ENCODE results near the gene WWOX. TPM values are rescaled to one million over a fixed set of nuclear protein-coding genes. Genes with fewer than 3 reads are reported as not detected.

The WWOX gene
- polyA plus RNA-seq, 2 of the 4 experiments (the other 2 are of a cell fraction), result 16.0 to 17.2 TPM

DNA sequence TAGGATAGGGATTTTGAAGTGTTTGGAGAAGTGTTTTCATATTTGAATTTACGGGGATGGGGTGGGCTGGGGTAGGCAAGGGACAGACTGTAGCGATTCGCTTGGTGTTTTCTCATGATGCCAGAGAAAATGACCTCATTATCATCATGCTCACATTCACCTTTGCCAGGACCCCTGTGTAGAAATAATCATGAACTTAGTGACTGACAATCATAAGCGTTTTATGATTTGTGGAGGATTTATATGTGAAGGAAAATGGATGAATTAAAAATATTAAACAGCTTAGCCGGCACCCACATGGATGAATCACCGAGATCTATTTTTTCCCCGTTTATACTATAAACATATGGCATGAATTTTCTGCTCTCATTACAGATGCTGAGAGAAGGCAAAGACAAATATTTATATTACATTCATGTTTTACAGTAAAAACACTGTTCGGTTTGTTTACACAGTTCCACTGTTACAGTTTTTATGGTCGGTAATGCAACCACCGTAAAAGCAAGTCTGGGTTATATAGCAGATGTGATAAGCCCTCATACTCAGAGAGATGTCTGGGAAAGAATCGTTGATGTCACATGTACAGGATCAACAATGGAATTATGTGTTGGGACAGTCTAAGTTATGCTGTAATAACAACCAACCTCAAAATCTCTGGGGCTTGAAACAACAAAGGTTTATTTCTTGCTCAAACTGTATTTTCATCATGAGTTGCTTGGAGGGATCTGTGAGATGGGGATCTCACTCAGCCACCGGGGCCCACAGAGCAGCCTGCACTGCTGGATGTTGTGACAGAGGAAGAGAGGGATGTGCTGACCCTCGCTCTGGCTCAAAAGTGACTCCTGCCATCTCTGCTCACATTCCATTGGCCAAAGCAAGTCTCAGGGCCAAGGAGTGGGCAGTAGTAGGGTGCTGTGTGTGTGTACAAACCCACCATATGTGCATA is 85.1 kb downstream of the WWOX start:
- Histone ChIP-seq H3K4me3 (no peak overlapping the region), H3K4me2 (peak overlapping the region; percentile 36), H3K9me3 (no peaks in the 10 kb centered on the region), H3K27ac (no peak overlapping the region), H3K4me1 (peaks cover 11% of the 10 kb centered on the region; the same call in 1 of the 3 replicates)
- ATAC-seq (peak; percentile 30 to 66; a peak in 4 of 6 replicates), FAIRE-seq (no peak), DNase-seq (ENCODE audit: low read depth in 1 of 2, low spot score in 1 of 2) (peak in 1 of 2 experiments; percentile 26)
- POLR2A ChIA-PET, result no interaction called here
- WGBS (ENCODE audit: missing lambda C conversion rate), result 46% methylated on average over 13 of the region's 13 CpGs
- CTCF ChIA-PET, result interaction anchor here (1.2 kb wide), 1 partner anchor 15 kb away, joined by 4 read pairs; no protein-coding TSS in a partner anchor
- TF ChIP-seq GATA3 (IDR thresholded peaks at IDR 0.05; ENCODE audit: borderline replicate concordance), result 0 out of 2 replicates have a peak, but pooled peaks have one; percentile 19
- TF ChIP-seq NFE2L2 (conservative IDR thresholded peaks at IDR 0.05; ENCODE audit: low read length), result no peak

- H3K4me1 ChIP-seq, result peaks cover 8% of the 10 kb centered on the region; the same call in 1 of the 3 replicates
- H3K4me2 ChIP-seq, result no peak overlapping the region
- FAIRE-seq (no peak), DNase-seq (ENCODE audit: low read depth in 1 of 2, low spot score in 1 of 2) (no peak), ATAC-seq (no peak)
- H3K27ac ChIP-seq, result no peak overlapping the region
- no peak overlapping the region for H3K4me3 ChIP-seq
- H3K9me3 ChIP-seq, result no peaks in the 10 kb centered on the region
- CTCF ChIA-PET, result no interaction called here
- POLR2A ChIA-PET, result no interaction called here
- 90% methylated on average over 7 of the region's 7 CpGs for WGBS (ENCODE audit: missing lambda C conversion rate)
- TF ChIP-seq, protein P1, sequence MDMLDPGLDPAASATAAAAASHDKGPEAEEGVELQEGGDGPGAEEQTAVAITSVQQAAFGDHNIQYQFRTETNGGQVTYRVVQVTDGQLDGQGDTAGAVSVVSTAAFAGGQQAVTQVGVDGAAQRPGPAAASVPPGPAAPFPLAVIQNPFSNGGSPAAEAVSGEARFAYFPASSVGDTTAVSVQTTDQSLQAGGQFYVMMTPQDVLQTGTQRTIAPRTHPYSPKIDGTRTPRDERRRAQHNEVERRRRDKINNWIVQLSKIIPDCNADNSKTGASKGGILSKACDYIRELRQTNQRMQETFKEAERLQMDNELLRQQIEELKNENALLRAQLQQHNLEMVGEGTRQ (IDR thresholded peaks at IDR 0.05), result no peak
- TF ChIP-seq CTCF (IDR thresholded peaks at IDR 0.05), result no peak
- TF ChIP-seq TP53 (CRISPR knock-in tag; IDR thresholded peaks at IDR 0.05), result no peak
- no peak for TF ChIP-seq JUNB (IDR thresholded peaks at IDR 0.05)
- no peak for TF ChIP-seq KDM1A (IDR thresholded peaks at IDR 0.05; ENCODE audit: low read depth)
- TF ChIP-seq HMGXB4 (CRISPR knock-in tag; IDR thresholded peaks at IDR 0.05; ENCODE audit: borderline replicate concordance), result no peak
- TF ChIP-seq RCOR1 (IDR thresholded peaks at IDR 0.05; ENCODE audit: low read depth, low read length), result no peak
- TF ChIP-seq HOXB5 (CRISPR knock-in tag; IDR thresholded peaks at IDR 0.05), result no peak
Measured at GRCh38 chr16:78189121-78189520, 89.7 kb downstream of the WWOX start.

DNA sequence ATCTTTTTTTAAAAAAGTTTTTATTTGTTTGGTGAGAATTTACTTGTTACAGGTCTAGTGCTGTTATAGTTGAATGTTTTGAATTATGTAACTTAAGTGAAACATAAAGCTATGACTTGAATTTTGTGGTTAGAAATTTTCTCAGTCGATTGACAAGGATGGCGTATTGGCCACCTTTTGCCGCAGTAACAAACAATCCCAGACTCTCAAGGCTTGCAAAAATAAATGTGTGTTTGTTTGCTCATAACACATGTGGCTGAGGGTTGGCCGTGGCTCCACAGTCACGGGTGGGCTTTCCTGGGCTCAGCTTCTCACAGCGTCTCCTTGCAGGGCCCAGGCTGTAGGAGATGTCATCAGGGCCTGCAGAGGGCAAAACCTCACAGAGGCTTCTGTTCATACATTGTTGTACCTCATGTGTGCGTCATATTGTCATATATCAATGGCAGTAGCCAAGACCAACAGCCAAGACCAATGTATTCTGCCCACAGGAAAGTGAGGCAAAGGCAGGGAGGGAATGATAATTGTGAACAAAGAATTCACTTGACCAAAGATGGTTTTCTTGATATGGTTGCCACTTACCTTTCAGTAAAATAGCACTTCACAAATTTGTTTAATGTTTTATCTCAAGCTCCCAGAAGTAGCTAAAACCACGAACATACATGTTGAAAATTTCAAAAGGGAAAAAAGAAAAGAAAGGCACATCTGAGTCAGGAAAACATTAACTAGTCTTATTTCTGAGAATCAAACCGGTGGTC is 93.5 kb downstream of the WWOX start:
- Histone ChIP-seq H3K9me3 (no peaks in the 10 kb centered on the region), H3K4me1 (no peaks in the 10 kb centered on the region), H3K4me2 (no peak overlapping the region), H3K4me3 (no peak overlapping the region), H3K27ac (no peak overlapping the region)
- DNase-seq (ENCODE audit: low read depth in 1 of 2, low spot score in 1 of 2) (no peak), FAIRE-seq (no peak), ATAC-seq (no peak)
- 86% methylated on average over 9 of the region's 9 CpGs for WGBS (ENCODE audit: missing lambda C conversion rate)
- ChIA-PET CTCF (interaction anchor here (1.2 kb wide), 1 partner anchor 28 kb away, joined by 3 read pairs; no protein-coding TSS in a partner anchor), POLR2A (no interaction called here)
- no peak for TF ChIP-seq HEYL (CRISPR knock-in tag; IDR thresholded peaks at IDR 0.05)

DNA sequence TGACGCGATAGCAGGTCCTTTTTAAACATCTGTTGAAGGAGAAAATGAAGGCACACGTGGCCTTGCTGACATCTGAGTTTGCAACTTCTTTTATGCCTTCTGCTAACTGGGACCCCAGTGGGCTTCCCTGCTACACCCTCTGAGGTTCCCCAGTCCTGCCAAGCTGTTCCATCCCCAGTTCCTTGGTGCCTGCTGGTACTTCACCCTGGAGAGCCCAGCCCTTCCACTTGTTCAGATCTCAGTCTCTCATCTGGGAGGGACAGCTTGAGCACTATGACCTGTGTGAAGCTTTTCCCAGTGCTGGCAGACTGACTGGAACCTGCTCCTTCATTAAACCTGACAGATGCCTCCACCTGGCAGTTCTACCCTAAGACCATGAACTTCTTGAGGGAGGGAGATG is 95.5 kb downstream of the WWOX start:
- WGBS (ENCODE audit: missing lambda C conversion rate), result 94% methylated on average over 3 of the region's 3 CpGs
- no peak for TF ChIP-seq ZSCAN20 (CRISPR knock-in tag; IDR thresholded peaks at IDR 0.05)
- no peak for TF ChIP-seq JUNB (IDR thresholded peaks at IDR 0.05)
- no peak for TF ChIP-seq NPAS2 (CRISPR knock-in tag; IDR thresholded peaks at IDR 0.05; ENCODE audit: borderline replicate concordance)
- TF ChIP-seq PHF8 (IDR thresholded peaks at IDR 0.05; ENCODE audit: borderline replicate concordance, low read depth), result no peak
- TF ChIP-seq, protein P2, sequence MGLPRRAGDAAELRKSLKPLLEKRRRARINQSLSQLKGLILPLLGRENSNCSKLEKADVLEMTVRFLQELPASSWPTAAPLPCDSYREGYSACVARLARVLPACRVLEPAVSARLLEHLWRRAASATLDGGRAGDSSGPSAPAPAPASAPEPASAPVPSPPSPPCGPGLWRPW (IDR thresholded peaks at IDR 0.05), result no peak
- Histone ChIP-seq H3K9me3 (no peaks in the 10 kb centered on the region), H3K4me1 (peaks cover 7% of the 10 kb centered on the region; the same call in 2 of the 3 replicates), H3K27ac (no peak overlapping the region), H3K4me2 (no peak overlapping the region), H3K4me3 (no peak overlapping the region)
- ChIA-PET CTCF (no interaction called here), POLR2A (no interaction called here)
- FAIRE-seq (no peak), ATAC-seq (no peak), DNase-seq (ENCODE audit: low read depth in 1 of 2, low spot score in 1 of 2) (no peak)
